Stimulated activated CD8-positive, alpha-beta memory T cell treated with anti-CD3 and anti-CD28 coated beads, Interleukin-12 subunit alpha, Interleukin-12 subunit beta, amount 100 ng/mL, for 1 hour (primary cell): ENCODE data around the gene FAM110D.

Experiments
- DNase-seq: peaks from one replicate; pipeline ENCODE4 v3.0.0-alpha.2; 2020; ENCODE audit warnings: low read depth

FAM110D gene

DNA sequence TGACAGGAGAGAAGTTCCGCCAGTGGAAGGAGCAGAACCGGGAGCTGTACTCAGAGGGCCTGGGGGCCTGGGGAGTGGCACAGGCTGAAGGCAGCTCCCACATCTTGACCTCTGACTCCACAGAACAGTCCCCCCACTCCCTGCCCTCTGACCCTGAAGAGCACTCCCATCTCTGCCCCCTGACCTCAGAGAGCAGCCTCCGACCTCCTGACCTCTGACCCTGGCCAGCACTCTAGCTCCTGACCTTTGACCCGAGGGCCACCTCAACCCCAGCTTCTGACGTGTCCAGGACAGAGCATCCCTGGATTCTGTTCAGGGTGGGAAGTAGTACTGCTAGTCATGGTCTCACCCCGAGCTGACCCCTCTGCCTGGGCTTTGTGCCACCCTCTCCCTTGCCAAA is 30.5 kb downstream of the FAM110D start:
- no peak for DNase-seq

DNA sequence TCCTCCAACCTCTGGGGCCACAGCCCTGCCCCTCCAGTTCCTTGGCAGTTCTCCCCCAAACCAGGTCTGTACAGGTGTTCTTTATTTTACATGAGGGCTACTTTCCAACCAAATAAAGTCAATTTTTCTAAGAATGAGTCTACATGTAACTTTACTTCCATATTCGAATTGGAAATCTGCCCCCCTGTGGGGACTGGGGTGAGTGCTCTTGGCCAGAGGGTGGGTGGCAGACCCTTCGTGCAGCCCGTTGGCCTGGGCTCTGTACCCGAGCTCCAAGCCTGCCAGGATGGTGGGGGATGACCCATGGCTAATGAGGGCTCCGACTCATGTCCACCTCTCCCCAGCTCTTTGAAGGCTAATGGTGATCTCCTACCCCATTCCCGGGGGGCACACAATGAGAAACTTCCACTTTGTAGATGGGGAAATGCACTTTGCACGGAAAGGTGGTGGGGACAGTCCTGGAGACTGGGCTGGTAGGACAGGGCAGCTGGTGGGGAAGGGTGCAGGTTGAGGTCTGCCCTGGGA is 30.9 kb downstream of the FAM110D start:
- DNase-seq: no peak

DNA sequence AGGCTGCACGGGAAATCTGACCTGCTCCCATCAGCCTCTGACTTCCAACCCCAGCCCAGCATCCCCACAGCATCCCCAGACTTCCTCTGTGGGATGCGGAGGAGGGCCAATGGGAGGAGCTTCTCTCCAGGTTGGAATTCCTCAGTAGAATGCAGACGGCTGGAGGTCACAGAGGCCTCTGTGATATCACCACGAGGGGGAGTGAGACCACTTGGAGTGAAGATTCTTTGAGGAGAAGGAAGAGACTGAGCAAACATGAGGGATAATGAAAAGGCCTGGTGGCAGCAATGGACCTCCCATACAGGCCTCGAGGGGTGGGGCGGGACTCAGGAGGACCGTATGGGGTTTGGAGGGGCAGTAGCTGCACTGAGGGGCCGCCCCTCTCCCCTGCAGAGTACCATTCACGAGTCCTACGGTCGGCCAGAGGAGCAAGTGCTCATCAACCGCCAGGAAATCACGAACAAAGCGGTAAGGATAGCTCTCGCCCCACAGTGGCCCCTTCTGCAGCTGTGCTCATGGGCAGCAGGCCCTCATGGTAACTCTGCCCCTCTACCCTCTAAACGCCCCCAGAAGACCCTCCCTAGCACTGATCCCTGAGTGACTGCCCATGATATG is 31.6 kb downstream of the FAM110D start, which contains the start of gene CATSPER4:
CATSPER4 (plus strand) TSS at position 230 of the 615 bp plus-strand sequence; CDS start at position 256, 26 bp downstream.
- no peak for DNase-seq

DNA sequence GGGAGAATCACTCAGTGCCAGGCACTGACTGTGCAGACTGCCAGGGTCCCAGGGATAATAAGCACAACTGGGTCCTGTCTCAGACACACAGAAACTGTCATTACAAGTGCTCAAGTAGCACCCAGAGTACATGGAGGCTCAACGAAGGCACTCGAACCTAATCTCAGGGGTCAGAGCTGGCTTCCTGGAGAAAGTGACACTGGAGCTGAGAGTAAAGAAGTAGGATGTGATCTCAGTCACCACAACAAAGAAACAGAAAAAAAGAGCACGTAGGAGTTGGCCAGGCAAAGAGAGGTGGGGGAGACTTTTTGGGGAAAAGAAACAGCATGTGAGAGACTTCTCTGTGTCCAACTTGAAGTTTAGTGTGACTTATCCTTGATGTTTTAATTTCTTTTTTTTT is 32.9 kb downstream of the FAM110D start:
- DNase-seq: no peak

DNA sequence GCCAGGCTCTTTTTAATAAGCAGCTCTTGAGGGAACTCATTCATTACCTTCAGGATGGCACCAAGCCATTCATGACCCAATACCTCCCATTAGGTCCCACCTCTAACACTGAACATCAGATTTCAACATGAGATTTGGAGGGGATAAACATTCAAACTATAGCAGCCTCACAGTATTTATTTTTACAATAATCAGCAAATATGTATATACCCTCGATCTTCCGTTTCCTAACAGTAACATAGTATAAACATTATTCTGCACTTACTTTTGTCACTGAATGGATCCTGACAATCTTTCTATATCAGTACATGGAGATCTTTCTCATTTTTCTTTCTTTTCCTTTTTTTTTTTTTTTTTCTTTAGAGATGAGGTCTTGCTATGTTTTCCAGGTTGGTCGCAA is 36.9 kb downstream of the FAM110D start:
- DNase-seq: no peak

DNA sequence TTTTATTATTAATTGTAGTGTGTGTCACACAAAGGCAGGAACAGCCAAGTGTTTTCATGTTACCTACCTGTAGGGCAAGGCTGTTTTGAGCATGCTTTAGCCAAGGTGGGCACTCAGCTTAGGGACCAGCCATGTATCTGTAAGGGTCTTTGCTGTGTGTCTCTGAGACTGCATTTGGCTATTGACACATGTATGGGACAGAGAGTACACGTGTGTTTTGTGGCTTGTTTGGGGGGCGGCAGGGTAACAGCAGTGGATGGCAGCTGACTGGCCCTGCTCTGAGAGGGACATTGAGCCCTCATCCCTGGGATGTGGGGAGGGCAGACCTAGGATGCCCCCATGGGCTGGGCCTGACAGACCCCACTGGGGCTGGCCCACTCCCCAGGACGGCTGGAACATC is 38.4 kb downstream of the FAM110D start:
- DNase-seq: no peak

DNA sequence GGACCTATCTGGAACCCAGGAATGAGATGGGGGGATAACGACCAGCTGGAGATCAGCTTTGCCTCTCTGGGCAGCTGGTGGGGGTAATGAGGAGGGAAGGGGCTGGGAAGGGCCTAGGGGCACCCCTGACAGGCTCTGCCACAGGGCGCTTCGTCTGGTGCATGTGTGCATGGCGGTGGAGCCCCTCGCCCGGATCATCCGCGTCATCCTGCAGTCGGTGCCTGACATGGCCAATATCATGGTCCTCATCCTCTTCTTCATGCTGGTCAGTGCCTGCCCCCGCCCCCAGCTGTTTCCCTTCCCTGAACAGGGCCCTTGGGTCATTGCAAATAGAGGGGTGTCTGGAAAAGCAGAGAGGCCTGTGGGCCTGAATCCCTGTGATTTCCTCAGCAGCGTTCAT is 38.9 kb downstream of the FAM110D start:
- DNase-seq: no peak

DNA sequence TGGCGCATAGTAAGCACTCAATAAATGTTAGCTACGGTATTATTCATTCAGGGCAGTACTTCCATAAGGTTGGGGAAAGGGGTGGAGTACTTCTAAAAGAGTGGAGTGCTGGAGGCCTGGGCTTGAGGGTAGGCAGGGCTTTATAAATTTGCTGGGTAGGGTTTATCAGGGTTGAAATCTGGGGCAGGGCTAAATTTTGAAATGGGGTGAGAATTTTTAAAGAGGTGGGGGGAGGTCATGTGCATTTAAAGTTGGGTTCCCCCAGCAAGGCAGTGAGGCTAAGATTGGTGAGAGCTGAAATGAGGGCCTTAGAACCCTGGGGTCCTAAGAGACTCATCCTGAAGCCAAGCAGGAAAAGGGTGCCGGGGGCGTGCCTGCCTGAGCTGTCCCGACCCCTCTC is 41.5 kb downstream of the FAM110D start:
- no peak for DNase-seq

DNA sequence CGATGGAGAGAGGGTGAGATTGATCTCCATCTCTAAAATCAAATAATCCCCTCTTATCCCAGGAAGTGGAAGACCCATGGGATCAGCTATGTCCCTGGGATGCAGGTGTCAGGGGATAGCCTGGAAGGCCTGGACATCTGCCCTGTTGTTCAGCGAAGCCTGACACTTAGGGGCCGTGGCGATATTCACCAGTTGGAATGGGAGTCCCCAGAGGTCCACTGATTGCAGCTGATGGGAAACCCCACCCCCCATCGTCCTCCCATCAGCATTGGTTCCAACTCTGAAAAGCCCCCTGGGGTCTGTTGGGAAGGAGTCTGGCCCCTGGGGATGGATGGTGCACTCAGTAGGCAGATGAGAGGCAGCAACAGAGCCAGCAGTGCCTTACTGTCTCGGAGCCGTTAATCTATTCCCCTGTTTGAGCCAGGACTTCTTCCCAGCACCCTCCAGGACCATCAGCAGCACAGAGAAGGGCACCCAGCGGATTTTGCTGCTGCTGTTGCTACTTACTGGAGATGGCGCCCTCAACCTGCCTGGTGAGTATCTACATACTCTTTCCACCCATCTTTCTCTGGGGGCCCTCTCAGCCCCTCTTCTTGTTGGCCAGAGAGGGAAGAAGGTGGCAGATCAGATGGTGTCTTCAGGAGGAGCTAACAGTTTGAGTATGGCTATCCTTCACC is 44.9 kb downstream of the FAM110D start:
- no peak for DNase-seq

DNA sequence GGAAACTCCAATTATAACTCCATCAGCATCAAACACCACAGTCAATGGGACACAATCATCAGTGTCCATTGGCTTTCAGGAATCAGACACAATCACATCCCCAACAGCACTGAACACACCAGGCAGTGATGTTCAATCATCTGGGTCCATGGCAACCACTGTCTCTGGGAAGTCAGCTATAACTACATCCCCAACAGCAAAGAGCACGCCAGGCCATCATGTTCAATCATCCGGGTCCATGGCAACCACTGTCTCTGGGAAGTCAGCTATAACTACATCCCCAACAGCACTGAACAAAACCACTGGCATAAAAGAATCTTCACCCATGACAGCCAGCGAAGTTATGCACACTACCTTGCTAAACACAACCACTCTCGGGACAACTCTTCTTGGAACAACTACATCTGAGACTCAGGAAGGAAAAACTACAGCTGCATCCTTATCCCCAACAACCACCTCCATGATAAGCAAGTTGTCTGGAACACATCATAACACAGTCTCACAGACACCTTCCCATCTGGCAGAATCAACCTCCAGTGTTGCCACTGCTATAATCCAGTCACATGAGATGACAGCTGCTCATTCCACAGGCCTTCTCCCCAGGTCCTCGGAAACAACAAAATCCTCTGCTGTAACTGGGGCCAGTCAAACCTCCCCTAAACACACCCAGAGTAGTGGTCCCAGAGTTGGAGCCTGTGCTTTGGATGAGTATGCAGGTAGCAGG is 51.4 kb downstream of the FAM110D start:
- DNase-seq: no peak

DNA sequence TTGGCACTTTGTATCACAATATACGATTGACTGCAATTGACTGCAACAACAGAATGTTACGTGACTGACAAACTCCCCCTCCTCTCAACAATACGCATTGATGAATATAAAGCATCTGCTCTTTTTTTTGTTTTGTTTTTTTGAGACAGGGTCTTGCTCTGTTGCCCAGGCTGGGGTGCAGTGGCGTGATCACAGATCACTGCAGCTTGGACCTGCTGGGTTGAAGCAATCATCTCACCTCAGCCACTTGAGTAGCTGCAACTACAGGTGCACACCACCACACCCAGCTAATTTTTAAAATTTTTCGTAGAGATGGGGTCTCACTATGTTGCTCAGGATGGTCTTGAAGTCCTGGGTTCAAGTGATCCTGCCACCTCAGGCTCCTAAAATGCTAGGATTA is 53.8 kb downstream of the FAM110D start:
- no peak for DNase-seq

DNA sequence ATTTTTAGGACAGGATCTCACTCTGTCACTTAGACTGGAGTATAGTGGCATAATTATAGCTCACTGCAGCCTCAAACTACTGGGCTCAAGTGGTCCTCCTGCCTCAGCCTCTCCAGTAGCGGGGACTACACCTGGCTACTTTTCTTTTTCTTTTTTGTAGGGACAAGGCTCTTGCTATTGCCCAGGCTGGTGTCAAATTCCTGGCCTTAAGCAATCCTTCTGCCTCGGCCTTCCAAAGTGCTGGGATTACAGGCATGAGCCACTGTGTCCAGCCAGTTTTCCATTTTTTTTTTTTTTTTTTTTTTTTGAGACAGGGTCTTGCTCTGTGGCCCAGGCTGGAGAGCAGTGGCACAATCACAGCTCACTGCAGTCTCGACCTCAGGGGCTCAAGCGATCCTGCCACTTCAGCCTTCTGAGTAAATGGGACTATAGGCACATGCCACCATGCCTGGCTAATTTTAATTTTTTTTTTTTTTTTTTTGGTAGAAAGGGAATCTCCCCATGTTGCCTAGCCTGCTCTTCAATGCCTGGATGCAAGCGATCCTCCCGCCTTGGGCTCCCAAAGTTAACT is 54.5 kb downstream of the FAM110D start:
- DNase-seq: no peak
